NCI-H2227 (cell line): ENCODE measurements around the gene WDHD1.
"Not testable (repeated sequence)": the region's sequence is repeated elsewhere in the genome, so short reads cannot be mapped to it uniquely, and the experiment has no call there.

Experiments
- DNase-seq: peaks from one replicate; lab custom pipeline; 2025; ENCODE audit not compliant: unreplicated experiment; lab: John Stamatoyannopoulos, UW

WDHD1 gene

DNA sequence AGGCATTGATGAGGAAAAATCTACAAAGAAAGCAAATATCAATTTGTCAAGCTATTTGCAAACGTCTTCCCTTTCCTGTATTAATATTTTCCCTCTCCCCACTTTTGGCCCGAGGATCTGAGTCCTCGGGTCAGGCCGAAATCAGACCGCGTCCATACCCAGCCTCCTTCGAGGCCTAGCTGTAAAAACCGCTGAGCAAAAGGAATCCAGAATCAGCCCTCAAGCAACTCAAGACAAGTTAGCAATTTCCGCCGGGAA, 24.2 kb upstream of the WDHD1 start:
- DNase-seq = no peak

DNA sequence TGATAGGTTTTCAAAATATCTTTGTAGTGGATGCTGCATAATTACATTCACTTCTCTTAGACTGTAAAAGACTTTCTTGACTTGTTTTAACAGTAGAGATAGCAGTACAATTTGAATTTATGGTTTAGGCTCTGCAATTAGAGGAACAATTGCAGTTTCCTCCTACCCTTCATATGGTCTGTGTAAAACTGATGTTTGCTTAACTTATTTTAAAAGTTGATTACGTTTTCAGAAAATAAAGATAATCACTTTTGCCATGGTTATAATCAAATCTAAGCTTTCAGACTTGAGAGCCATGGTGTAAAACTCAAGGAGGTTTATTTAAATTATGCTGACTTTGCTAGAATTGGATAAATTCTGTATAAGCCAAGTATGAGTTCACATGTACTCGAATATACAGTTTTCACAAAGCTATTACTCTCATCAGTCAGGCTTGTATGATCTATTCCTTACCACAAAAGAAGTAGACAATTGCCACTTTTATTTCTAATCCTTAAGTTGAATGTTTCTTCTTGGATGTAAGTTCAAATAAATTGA, 22.1 kb upstream of the WDHD1 start:
- peak; percentile 39 for DNase-seq

DNA sequence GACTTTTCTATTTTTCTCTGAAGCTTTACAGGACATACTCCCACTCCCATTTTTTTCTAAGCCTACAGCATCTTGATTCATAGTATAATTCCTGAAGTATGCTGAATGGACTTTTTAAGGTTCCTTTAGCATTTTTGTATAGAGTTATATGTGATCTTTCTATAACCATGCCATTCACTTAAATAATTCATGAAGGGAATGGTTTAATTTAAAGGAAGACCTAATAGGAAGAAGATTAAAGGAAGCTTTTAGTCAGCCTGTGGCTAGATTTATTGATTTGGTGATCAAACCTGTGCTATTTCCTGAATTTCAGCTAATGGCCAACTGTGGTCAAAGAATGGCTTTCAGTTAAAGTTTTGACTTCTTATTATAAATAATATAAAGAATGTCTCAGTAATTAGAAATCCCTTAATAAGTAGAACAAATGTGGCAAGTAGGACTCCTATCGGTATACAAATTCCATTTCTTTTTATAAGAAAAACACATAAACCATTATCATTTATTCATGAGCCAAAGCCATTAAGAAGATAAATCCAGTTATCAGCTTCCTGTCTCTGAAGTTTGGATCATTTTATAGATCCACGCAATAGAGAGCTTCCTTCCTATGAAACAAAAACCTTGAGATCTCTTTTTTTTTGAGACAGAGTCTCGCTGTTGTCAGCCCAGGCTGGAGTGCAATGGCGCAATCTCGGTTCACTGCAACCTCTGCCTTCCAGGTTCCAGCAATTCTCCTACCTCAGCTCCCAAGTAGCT, 20.6 kb upstream of the WDHD1 start:
- DNase-seq = no peak

DNA sequence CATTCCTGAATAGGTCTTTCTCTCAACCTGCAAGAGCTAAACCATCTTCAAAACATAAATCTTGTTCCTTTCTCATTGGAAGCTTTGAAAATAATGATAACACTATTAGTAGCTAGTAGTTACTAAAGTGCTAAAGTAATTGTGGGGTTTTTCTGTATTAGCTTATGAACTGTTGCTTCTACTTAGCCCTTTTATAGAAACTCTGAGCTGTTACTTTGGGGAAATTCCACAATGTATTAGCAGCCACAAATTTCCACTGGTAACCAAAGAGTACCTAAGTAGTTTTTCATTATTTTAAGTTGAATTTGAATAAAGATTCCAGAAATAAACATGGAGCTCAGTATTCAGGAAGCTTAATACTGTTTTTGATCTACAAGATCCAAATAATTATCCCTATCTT, 18.2 kb upstream of the WDHD1 start:
- DNase-seq = no peak

GRCh38 chr14:55043528-55043927, 16.6 kb upstream of the WDHD1 start:
- DNase-seq = no peak

DNA sequence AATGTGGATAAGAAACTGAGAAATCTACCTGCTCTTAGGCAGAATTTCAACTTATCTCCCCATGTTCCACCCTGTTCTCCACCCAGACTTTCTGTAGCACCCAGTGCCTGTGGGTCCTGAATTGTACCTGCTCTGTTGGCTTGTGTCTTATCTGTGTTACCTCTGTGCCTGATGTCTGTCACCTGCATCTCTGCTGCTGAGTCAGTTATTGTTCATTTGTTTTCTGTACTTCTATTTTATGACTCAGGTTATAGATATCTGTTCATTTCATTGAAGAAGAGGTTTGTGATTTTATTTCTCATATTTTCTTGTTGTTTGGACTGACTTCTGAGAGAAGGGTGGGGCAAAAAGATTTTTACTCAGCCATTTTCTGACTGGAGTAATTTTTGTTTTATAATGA, 11.8 kb upstream of the WDHD1 start:
- no peak for DNase-seq

GRCh38 chr14:55037995-55038394, 11.1 kb upstream of the WDHD1 start:
- not testable (repeated sequence) for DNase-seq

GRCh38 chr14:55031190-55031589, 4.3 kb upstream of the WDHD1 start:
- no peak for DNase-seq

DNA sequence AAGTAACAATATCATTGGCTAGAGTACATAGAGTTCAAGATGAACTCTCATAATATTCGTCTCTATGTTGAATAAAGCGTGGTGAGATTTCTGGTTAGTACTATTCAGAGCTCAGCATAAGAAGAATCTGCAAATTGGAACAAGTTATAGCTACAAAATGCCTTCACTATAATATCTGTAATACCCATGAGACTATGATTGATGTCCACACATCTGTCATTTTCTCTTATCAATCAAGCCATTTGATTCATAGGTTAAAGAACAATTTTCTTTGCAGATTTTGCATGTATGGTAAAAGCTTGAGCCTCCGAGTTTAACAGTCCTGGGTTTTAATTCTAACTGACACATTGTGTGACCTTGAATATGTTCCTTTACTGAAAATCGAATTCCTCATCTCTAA, 1.6 kb upstream of the WDHD1 start:
- DNase-seq = no peak

GRCh38 chr14:55028066-55028465, 1.2 kb upstream of the WDHD1 start:
- no peak for DNase-seq

DNA sequence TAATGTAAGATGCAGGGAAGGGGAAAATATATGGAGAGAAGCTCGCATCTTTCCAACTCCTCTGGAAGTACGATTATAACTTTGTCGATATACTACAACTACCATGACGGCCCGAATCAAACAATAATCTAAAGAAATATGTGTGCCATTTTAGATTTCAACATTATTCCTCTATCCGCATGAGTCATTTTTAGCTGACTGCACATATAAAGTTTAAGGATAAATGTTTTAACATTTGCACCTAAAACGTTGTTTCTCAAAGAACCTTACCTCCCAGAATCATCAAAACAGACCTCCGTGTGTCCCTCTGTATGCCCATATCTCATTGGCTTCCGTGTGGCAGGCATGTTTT, 482 bp downstream of the WDHD1 start:
- DNase-seq = no peak

DNA sequence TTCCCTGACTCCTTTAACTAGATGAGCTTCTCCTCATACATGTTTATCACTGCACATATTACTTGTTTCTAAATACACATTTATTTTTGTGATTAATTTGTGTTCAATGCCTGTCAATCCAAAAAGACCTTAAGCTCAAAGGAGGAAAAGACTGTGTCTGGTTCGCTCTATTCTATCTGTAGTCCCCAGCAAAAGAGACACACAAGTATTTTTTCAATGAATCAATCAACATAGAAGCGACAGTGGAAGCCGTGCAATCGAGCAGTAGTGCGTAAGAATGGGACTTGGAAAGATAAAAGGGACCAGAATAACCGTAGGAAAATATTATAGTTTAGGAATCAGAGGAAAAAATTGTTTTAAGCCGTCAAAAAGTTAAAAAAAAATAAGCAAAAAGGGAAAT, 951 bp downstream of the WDHD1 start:
- DNase-seq = no peak

DNA sequence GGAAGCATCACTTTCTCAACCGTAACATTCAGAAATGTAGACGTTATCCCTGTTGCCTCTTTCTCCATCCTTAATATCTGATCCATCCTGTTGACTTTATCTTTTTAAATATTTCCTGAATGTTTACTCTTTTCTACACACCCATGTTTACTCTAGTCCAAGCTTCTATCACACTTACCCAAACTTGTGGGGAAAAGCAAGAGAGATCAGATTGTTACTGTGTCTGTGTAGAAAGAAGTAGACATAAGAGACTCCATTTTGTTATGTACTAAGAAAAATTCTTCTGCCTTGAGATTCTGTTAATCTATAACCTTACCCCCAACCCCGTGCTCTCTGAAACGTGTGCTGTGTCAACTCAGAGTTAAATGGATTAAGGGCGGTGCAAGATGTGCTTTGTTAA, 2.5 kb downstream of the WDHD1 start:
- not testable (repeated sequence) for DNase-seq

- no peak for DNase-seq
These were observed 6.8 kb downstream of the WDHD1 start for GRCh38 chr14:55019968-55020554.

DNA sequence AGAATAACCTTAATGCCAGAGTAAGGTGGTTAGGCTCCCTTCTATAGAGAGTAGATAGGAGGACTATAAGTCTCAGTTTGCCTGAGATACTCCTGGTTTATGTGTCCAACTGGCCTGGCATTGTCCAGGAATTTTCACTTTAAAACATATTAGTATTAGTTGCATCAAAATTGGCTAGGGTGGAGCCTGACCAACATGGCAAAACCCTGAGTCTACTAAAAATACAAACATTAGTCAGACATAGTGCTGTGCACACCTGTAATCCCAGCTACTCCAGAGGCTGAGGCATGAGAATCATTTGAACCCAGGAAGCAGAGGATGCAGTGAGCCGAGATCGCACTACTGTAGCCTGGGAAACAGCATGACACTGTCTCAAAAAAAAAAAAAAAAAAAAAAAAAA, 11.9 kb downstream of the WDHD1 start:
- no peak for DNase-seq

- DNase-seq = no peak
These were observed 21.8 kb downstream of the WDHD1 start for GRCh38 chr14:55005071-55005470.

- no peak for DNase-seq
These were observed 26.5 kb downstream of the WDHD1 start for GRCh38 chr14:55000381-55000780.

GRCh38 chr14:54985156-54985555, 41.7 kb downstream of the WDHD1 start:
- no peak for DNase-seq

GRCh38 chr14:54981698-54982097, 45.2 kb downstream of the WDHD1 start:
- peak; percentile 7 for DNase-seq

DNA sequence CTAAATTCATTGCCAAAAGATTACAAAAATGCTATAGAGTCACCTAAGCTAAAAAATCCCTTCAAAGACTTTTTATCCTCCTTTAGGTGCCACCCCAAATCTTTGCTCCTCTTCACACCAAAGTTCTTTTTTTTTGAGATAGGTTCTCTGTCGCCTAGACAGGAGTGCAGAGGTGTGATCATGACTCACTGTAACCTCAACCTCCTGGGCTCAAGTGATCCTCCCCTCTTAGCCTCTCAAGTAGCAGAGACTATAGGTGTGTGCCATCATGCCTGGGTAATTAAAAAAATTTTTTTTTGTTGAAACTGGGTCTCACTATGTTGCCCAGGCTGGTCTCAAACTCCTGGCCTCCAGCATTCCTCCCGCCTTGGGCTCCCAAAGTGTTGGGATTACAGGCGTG, 47.9 kb downstream of the WDHD1 start:
- no peak for DNase-seq

DNA sequence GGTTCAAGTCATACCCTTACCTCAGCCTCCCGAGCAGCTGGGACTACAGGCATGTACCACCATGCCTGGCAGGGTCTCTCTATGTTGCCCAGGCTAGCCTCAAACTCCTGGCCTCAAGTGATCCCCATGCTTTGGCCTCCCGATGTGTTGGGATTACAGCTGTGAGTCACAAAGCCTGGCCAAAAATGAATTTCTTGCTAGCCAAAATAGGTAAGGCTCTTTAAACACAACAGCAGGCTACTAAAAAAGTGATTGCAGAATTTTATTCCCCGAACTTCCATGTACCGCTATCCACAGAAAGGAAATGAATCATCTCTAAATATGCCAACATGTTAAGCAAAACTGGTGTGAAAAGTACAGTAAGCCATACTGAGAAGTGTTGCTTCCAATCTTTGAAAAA, 50.6 kb downstream of the WDHD1 start:
- no peak for DNase-seq

- no peak for DNase-seq
These were observed 51.0 kb downstream of the WDHD1 start for GRCh38 chr14:54975856-54976255.

GRCh38 chr14:54974788-54975414, 52.0 kb downstream of the WDHD1 start:
- no peak for DNase-seq
